Limb (tissue), 2 donors: ENCODE results near the gene ING2.

Source experiments
- DNase-seq, 2 donors: peaks; one replicate each; pipeline ENCODE4 v3.0.0-alpha.2; 2016; ENCODE audit errors: extremely low spot score in 2 of 2

Gene ING2

DNA sequence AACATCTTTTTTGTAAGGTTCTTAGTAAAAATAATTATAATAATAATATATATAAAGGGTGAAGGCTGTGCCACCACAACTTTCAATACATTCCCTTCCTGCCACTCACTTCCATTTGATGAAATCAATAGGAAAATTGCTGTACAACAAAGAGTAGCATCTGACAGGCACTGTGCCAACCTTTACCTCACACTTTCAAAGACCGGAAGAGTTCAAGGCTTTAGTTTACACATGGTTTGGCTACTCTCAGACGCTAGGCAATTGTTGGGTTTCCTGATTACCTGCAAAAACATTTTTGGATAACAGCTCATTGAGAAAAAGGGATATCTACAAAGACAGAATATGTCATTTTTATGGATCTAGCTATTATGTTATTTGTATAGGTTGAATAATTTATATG is 5.5 kb upstream of the ING2 start:
- DNase-seq = no peak

GRCh38 chr4:183499801-183500200 is 5.1 kb upstream of the ING2 start:
- no peak for DNase-seq

GRCh38 chr4:183503497-183504063 is 1.3 kb upstream of the ING2 start:
- DNase-seq = no peak

GRCh38 chr4:183504064-183504929 is 561 bp upstream of the ING2 start:
- peak; percentile 98 to 99 for DNase-seq

DNA sequence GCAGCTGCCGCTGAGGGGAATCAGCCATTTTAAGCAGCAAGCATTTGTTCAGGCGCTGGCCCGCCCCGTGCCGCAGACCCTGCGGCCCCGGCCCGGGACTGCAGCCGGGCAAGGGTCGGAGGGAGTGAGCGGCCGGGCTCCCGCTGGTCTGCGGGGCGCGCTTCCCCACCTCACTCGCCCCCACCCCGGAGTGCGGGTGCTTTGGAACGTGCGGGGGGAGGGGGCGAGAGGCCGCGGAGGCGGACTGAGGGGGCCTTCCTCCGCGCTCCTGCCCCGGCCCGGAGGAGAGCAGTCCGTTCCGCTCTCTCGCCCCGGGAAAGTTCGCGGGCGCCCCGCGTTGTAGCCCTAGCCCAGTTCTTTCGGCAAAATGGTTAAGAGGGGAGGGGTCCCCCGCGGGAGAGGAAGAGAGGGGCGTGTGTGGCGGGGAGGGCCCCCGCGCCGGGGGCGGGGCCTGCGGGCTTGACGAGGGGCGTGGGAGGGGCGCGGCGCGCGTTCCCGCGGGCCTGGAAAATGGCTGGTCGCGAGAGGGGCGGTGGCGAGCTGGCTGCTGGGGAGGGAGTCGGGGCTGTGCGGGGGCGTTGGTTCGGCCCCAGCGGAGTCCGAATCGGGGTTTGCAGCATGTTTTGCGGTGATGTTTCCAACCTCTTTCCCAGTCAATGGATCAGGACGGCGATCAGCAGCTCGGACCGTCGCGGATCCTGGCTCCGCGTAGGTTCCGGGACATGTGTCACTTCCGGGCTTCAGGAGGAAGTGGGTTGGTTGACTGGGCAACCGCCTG is 942 bp downstream of the ING2 start:
- DNase-seq = peak; percentile 92 to 97

DNA sequence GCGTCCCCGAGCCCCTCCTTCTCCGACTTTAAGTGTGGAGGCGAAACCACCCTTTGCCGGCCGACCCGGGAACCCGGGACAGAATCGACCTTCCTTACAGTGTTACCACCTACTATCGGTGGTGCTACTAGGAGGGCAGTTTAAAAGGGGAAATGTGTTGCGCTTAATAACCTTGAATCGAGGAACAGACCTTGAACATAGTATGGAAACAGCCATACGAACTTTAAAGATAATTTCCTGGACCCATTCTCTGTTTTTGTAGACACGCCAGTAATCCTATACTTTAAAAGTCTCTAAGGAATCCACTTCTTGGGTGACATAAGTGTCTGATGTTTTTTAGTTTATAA is 1.5 kb downstream of the ING2 start:
- DNase-seq = no peak

DNA sequence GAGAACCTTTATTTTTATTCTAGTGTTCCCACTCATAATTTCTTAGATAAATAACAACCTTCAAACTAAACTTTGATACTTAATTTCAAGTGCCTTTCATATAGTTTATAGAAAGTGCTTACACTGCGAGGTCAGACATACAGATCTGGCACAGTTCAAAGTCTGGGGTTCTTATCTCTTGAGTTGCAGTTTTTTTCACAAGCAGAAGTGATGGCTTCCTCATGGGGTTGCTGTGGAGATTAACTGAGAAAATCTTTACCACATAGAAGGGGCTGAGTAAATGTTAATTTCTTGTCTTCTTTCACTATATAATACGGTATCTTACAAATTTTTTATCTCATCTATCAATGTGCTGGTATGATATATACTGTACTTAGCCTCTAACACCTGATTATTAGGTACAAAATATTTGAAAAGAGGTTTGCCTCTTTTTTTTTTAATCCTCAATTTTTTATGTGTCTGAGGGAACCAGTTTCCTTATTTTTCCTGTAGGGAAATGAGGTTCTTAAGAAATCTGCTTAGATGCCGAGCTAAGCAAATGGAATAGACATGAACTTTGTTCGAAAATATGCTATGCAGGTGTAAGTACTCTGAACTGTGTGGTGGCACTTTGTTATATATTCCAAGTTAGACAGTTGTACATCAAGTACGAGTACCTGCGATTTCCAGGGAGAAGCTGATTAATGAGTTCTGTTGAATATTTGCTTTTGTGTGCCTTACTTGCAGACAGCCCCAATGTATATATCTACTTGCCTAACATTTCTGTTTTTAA is 3.3 kb downstream of the ING2 start:
- no peak for DNase-seq

DNA sequence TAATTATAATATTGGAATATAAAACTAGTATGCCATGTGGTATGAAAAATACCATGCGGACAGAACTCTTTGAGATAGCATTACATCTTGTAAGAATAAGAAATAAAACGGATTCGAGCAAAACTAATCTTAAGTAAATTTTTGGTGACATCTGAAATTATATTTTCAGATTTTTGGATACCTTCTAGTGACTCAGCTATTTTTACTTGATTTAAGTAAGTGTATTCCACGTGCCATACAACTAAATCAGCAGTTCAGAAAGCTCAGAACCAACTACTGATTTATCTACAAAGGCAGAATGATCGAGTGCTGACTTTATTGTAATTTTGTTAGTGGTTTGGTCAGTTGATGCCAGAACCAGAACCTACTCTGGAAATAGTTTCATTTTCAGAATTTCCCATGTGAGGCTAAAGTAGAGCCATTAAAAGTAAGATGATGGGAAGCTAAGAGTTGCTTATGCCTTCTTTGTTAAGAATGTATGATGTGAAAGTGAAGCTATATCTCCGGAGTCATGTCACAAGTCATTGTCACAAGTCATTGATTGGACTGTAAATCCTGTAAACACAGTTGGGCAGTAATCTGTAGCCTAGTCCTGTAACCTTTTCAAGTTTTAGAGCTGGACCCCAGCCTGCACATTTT is 4.0 kb downstream of the ING2 start:
- no peak for DNase-seq

DNA sequence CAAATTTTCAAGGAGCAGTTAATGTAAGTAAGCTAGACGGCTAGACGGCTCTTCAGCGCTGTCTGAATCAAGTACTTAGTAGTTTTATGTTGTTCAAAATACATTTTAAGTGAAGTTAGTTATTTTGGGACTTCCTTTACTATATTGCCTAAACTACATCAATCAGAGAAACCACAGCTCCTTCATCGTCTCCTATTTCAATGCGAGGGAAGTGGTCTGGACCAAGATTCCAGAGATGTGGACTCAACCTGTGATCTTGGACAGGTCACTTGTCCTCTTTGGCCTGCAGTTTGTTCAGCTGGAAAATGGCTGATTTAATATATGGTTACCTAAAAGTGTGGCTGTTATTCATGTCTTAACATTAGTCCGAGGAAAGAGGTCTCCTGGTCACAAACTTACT is 10.6 kb downstream of the ING2 start:
- DNase-seq = no peak

DNA sequence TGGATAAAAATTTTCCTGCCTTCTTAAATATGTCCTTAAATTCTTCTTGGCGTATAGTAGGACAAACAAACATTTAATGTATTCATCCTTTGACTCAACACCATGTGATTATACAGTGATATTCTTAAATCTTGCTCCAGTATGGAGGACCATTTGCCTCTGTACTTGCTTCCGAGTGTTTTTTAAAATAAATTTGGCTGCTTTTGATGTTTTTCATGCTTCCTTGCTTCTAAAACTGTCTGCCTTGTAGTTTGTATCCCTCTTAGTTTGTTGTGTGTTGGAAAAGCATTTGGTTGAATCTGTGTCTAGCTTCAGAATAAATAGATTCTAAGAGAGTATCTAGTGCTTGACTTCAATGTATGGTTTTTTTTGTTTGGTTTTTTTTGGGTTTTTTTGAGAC is 12.3 kb downstream of the ING2 start:
- no peak for DNase-seq

DNA sequence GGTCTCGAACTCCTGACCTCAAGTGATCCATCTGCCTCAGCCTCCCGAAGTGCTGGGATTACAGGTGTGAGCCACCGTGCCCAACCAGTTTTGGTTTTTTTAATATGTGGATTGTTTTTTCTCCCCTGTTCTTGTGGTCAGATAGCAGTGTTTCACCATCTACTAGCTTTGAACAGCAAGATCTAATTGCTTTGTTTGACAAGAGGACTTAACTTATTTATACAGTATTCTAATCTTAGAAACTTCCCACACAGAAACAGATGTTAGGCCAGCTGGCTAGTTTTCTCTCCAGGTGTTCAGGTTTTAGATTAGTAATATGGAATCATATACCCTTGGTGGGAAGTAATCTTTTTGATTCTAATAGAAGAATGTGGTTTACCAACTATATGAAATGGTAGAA is 12.9 kb downstream of the ING2 start:
- DNase-seq = no peak

DNA sequence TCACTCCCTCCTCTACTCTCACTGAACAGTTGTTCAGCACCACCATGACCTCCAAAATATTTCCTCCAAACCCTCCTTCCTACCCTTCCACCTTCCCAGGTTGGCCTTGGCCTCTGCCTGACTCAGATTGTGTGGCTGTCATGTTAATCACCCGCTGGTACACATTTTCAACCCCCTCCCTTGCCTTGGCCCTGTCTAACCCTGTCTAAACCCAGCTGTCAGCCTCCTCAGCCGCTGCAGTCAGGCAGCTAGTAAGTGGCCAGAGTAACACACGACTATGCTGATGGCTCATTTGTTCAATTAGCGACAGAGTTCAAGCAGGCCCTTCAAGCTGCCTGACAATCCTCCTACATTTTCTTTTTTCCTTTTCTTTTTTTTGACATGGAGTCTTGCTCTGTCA is 18.0 kb downstream of the ING2 start:
- DNase-seq = no peak

DNA sequence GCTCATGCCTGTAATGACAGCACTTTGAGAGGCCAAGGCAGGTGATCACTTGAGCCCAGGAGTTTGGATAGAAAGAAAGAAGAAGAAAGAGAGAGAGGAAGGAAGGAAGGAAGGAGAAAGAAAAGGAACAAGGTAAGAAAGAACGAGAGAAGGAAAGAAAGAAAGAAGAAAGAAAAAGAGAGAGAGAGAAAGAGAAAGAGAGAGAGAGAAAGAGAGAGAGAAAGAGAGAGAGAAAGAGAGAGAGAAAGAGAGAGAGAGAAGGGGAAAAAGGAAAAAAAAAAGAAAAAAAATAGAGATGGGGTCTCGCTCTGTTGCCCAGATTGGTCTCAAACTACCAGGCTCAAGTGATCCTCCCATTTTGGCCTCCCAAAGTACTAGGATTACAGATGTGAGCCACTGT is 22.5 kb downstream of the ING2 start:
- no peak for DNase-seq

DNA sequence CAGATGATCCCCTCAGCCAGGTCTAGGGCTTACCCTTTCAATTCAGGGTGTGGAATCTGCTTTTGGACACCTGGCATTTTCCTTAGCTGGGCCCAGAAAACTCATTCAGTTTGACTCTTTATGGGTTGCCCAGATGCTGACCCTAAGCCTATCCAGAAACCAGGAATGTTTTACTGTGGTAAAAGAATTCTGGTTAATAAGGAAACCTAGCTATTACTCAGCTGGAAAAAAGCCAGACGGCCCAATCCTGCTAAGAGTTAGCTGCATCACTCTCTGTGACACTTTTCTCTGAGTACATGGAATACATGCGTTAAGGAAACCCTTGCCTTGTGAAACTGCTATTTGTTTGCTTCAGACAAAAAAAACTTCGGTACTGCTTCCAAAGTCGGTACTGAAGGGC is 28.0 kb downstream of the ING2 start:
- no peak for DNase-seq

DNA sequence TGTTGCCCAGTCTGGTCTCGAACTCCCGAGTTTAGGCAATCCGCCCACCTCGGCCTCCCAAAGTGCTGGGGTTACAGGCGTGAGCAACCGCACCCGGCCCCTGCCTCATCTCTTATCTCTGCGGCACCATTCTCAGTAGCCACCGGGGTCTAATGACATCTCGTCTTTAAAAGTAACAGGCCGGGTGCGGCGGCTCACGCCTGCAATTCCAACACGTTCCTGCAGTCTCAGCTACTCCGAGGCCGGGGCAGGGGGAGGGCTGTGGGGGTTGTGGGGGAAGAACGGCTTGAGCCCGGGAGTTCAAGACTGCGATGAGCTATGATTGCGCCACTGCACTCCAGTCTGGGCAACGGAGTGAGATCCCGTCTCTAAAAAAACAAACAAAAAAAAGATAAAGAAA is 28.8 kb downstream of the ING2 start:
- DNase-seq = no peak

DNA sequence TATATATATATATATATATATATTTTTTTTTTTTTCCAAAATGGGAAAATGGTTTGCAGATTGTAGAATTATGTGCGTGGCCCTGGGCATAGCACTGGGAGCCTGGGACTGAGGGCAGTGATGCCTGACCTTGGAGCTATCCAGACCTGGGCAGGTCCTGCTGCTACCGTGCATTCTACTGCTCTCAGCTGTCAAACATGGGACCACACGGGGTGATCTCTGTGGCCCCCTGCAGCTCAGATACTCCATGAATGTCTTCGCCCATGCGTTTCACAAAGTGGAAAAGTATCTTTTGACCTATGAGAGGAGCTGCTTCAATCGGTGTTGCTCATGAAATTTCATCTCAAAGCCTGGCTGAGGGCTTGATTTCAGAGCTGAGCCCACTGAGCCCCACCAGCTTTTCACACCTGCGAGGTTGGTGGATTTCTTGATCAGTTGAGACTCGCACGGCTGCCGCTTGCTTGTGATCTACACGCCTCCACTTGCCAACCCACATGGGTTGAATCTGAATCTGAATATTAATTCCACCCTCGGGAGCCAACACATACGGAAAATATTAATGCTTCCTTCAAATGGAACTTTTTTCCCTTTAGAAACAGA is 35.7 kb downstream of the ING2 start:
- DNase-seq = peak in 1 of 2 donors; percentile 38

GRCh38 chr4:183541010-183541751 is 36.3 kb downstream of the ING2 start:
- no peak for DNase-seq

- DNase-seq = no peak
Observed at GRCh38 chr4:183541752-183542040, 36.8 kb downstream of the ING2 start.

DNA sequence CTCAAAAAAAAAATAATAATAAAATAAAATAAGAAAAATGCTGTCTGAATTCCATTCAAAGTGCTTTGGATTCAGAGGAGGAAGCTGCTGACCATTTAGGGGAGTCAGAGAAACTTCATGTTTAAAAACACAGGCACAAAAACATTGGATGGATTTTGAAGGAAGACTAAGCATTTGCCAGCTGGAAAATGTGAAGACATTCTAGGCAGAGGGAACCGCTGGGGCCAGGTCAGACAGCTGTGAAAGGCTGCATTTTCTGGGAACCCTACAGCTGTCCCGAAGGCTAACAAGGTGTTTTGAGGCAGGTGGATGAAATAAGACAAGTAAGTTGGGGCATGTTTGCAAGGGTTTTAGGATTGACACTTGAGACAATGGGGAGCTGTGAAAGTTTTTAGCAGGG is 38.6 kb downstream of the ING2 start:
- no peak for DNase-seq

- DNase-seq = no peak
Observed at GRCh38 chr4:183544109-183544508, 39.3 kb downstream of the ING2 start.
